Subcutaneous abdominal adipose tissue (tissue), 5 donors: ENCODE measurements around the gene LATS2.
A peak's percentile ranks its signal among the peaks of the same experiment; 100 is the strongest.

ENCODE experiments used
- H3K27ac ChIP-seq: one replicate; pipeline ENCODE4 v1.7.0; 2013; ENCODE audit warnings: low read depth, mild to moderate bottlenecking, inconsistent platforms, low read length, moderate library complexity
- H3K27me3 ChIP-seq, 5 donors: one replicate each; pipeline ENCODE4 v1.7.0; 2013; ENCODE audit warnings: low read length in 5 of 5, inconsistent platforms in 1 of 5; ENCODE audit not compliant: control insufficient read depth in 5 of 5, insufficient read depth in 4 of 5
- H3K36me3 ChIP-seq, 5 donors: one replicate each; pipeline ENCODE4 v1.7.0; 2013; ENCODE audit warnings: low read length in 5 of 5; ENCODE audit not compliant: control insufficient read depth in 5 of 5, insufficient read depth in 5 of 5
- H3K4me1 ChIP-seq, 5 donors: one replicate each; pipeline ENCODE4 v1.7.0; 2013; ENCODE audit warnings: low read length in 5 of 5, mild to moderate bottlenecking in 3 of 5, moderate library complexity in 1 of 5; ENCODE audit not compliant: control insufficient read depth in 5 of 5, insufficient read depth in 5 of 5
- H3K4me3 ChIP-seq, 5 donors: one replicate each; pipeline ENCODE4 v1.7.0; 2013; ENCODE audit warnings: low read length in 5 of 5, low read depth in 1 of 5
- H3K9ac ChIP-seq, 5 donors: one replicate each; pipeline ENCODE4 v1.7.0; 2013; ENCODE audit warnings: low read length in 5 of 5, mild to moderate bottlenecking in 4 of 5, moderate library complexity in 3 of 5
- H3K9me3 ChIP-seq, 5 donors: one replicate each; pipeline ENCODE4 v1.7.0; 2013; ENCODE audit warnings: low read length in 5 of 5; ENCODE audit not compliant: control insufficient read depth in 5 of 5
- donor health status: healthy.
- donor health status: healthy.
- donor health status: healthy.
- donor health status: healthy.
- donor health status: healthy.

The LATS2 gene

GRCh38 chr13:21011378-21011777, 50.0 kb downstream of the LATS2 start:
- peaks cover 2 to 61% (median 50%) of the 10 kb centered on the region in 5 donors for H3K4me1 ChIP-seq
- H3K27ac ChIP-seq = peak overlapping the region; percentile 65

DNA sequence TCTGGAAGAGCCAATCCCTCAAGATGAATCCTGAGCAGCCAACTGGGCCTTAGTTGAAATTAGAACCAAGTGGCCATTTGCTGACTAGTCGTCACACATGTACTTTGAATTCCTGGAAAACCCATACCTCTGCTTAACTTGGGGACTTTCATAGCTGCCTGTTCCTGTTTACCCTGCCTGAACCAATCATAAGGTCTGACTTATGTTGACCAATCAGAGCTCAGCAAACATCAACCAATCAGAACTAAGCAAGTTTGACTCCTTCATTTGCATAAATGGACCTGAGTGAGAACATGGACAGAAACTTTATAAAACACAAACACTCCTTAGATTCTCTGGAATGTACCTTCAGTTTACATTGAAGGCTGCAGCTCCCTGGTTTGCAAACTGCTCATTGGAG, 50.8 kb downstream of the LATS2 start:
- H3K27ac ChIP-seq = peak overlapping the region; percentile 65
- H3K9me3 ChIP-seq = no peaks in the 10 kb centered on the region
- peaks cover 0 to 2% (median 0%) of the 10 kb centered on the region in 5 donors for H3K36me3 ChIP-seq
- no peaks in the 10 kb centered on the region for H3K27me3 ChIP-seq
- H3K4me1 ChIP-seq = peaks cover 2 to 65% (median 52%) of the 10 kb centered on the region in 5 donors
- no peak overlapping the region for H3K4me3 ChIP-seq
- peak overlapping the region in 1 of 5 donors; percentile 43 for H3K9ac ChIP-seq

More at GRCh38 chr13:21011378-21011777, 50.0 kb downstream of the LATS2 start:
- H3K9ac ChIP-seq = no peak overlapping the region
- no peaks in the 10 kb centered on the region for H3K27me3 ChIP-seq
- H3K9me3 ChIP-seq = no peaks in the 10 kb centered on the region
- H3K36me3 ChIP-seq = peaks cover 0 to 2% (median 0%) of the 10 kb centered on the region in 5 donors
- H3K4me3 ChIP-seq = no peak overlapping the region

DNA sequence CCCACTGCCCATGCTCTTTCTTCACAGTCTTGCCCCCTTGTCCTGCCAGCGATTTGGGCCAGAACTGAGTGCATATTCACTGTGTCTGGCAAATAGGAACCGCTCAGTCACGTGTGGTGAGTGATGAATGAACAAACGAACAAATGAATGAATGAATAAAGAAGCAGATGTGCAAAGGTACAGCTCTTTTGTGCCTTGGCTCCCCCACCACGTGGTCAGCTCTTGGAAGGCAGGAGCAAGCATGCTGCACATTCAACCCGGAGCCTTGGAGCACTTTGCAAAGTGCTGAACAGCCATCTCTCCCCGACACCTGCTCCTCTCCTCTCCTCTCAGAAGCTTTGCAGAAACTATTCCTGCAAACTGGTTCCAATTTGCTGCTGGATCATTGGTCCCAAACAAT, 52.4 kb downstream of the LATS2 start:
- Histone ChIP-seq H3K27ac (no peak overlapping the region), H3K27me3 (no peaks in the 10 kb centered on the region), H3K9me3 (no peaks in the 10 kb centered on the region), H3K4me1 (peaks cover 4 to 58% (median 44%) of the 10 kb centered on the region in 5 donors), H3K36me3 (peaks cover 0 to 2% (median under 1%) of the 10 kb centered on the region in 5 donors), H3K4me3 (no peak overlapping the region), H3K9ac (no peak overlapping the region)

DNA sequence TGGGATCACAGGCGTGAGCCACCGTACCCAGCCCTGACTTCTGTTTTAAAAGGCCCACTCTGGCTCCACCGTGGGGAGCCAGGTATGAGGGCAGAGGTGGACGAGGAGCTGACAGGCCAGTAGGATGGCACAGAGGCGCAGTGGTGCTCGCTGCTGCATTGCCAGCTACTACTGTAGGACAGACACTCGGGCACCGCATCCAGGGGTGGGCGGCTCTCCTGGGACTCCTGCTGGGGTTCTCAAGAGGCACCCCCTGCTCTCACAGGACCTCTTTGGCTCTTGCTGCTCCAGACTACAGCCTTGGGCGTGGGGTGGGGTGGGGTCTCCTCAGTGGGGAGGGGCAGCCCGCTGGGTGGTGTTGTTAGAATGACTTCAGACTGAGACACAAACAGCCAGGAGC, 53.4 kb downstream of the LATS2 start:
- no peak overlapping the region for H3K4me3 ChIP-seq
- peaks cover 0 to 5% (median 1%) of the 10 kb centered on the region in 5 donors for H3K36me3 ChIP-seq
- no peaks in the 10 kb centered on the region for H3K9me3 ChIP-seq
- H3K4me1 ChIP-seq = peaks cover 4 to 48% (median 39%) of the 10 kb centered on the region in 5 donors
- no peak overlapping the region for H3K9ac ChIP-seq
- no peak overlapping the region for H3K27ac ChIP-seq
- no peaks in the 10 kb centered on the region for H3K27me3 ChIP-seq

GRCh38 chr13:21006141-21007005, 55.0 kb downstream of the LATS2 start:
- peaks cover 0 to 5% (median 0%) of the 10 kb centered on the region in 5 donors for H3K36me3 ChIP-seq
- H3K27me3 ChIP-seq = no peaks in the 10 kb centered on the region
- H3K9ac ChIP-seq = peak overlapping the region in 1 of 5 donors; percentile 16
- H3K4me3 ChIP-seq = no peak overlapping the region
- no peak overlapping the region for H3K27ac ChIP-seq
- peaks cover 0 to 3% (median 2%) of the 10 kb centered on the region in 5 donors for H3K9me3 ChIP-seq
- H3K4me1 ChIP-seq = peaks cover 3 to 38% (median 28%) of the 10 kb centered on the region in 5 donors

- Histone ChIP-seq H3K27ac (no peak overlapping the region), H3K27me3 (no peaks in the 10 kb centered on the region), H3K9me3 (peaks cover 0 to 6% (median 5%) of the 10 kb centered on the region in 5 donors), H3K4me1 (peaks cover 2 to 26% (median 17%) of the 10 kb centered on the region in 5 donors), H3K9ac (no peak overlapping the region), H3K4me3 (no peak overlapping the region), H3K36me3 (peaks cover 0 to 5% (median 0%) of the 10 kb centered on the region in 5 donors)
These were observed 56.2 kb downstream of the LATS2 start for GRCh38 chr13:21005193-21005592.

- Histone ChIP-seq H3K9ac (no peak overlapping the region), H3K27ac (no peak overlapping the region), H3K4me1 (peaks cover 2 to 28% (median 19%) of the 10 kb centered on the region in 5 donors), H3K27me3 (no peaks in the 10 kb centered on the region), H3K36me3 (peaks cover 0 to 19% (median 4%) of the 10 kb centered on the region in 5 donors), H3K9me3 (peaks cover 0 to 6% (median 5%) of the 10 kb centered on the region in 5 donors), H3K4me3 (no peak overlapping the region)
These were observed 59.9 kb downstream of the LATS2 start for GRCh38 chr13:21001471-21001870.

DNA sequence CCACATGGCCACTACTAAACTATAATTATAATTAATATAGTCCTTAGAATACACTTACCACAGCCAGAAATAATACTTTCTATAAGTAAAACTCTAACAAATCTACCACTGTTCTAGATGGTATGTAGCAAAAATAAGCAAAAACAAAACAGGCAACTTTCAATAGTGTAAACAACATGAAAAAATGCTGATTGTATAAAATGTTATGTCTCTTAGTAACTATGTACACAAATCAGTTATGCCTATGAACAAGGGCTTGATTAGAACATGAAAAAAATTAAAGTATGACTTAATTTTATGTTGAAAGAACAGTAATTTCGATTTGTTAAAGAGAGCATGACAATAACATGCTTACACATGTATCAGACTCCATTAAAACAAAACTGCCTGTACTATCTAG, 60.7 kb downstream of the LATS2 start:
- no peaks in the 10 kb centered on the region for H3K27me3 ChIP-seq
- H3K9ac ChIP-seq = no peak overlapping the region
- H3K27ac ChIP-seq = no peak overlapping the region
- peaks cover 0 to 6% (median 5%) of the 10 kb centered on the region in 5 donors for H3K9me3 ChIP-seq
- H3K36me3 ChIP-seq = peaks cover 0 to 19% (median 4%) of the 10 kb centered on the region in 5 donors
- no peak overlapping the region for H3K4me3 ChIP-seq
- H3K4me1 ChIP-seq = peaks cover 2 to 24% (median 17%) of the 10 kb centered on the region in 5 donors

DNA sequence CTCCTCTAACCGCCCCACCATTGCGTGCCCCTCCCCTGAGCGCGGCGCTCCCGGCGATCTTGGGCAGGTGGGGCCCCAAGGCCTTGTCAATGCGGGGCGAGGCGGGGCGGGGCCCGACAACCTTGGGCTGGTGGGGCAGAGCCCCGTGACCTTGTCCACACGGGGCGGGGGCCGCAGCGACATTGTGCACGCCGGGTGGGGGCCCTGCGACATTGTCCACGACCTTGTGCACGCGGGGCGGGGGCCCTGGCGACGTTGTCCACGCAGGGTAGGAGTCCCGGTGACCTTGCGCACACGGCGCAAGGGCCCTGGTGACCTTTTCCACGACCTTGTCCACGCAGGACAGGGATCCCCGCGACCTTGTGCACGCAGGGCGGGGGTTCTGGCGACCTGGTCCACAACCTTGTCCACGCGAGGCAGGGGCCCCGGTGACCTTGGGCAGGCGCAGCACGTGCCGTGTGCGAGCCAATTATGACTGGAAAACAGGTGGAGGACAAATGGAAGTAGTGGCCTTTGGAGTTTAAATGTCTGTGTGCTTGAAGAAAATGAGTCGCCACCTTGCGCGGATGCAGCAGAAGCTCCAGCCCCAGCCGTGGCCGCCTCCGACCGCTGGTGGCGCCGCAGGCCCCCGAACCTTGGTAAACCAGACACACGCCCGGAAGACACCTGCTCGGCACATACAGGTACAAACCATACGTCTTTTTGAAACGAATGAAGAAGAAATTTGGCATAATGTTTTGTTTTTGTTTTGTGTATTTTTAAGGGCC, 62.6 kb downstream of the LATS2 start:
- H3K9ac ChIP-seq = no peak overlapping the region
- peaks cover 0 to 6% (median 5%) of the 10 kb centered on the region in 5 donors for H3K9me3 ChIP-seq
- H3K27ac ChIP-seq = no peak overlapping the region
- H3K36me3 ChIP-seq = peaks cover 4 to 30% (median 11%) of the 10 kb centered on the region in 5 donors
- no peak overlapping the region for H3K4me3 ChIP-seq
- H3K4me1 ChIP-seq = peaks cover 0 to 13% (median 9%) of the 10 kb centered on the region in 5 donors
- H3K27me3 ChIP-seq = no peaks in the 10 kb centered on the region
